ENCODE measurements around the gene CCNJL. TPM values are rescaled to one million over a fixed set of nuclear protein-coding genes. Genes with fewer than 3 reads are reported as not detected.

The CCNJL gene
- total RNA-seq, 2 donors from 2014 or later, result 0.26 to 0.66 TPM

GRCh38 chr5:160207061-160207460, 105.3 kb downstream of the CCNJL start:
- Histone ChIP-seq H3K27me3 (no peaks in the 10 kb centered on the region), H3K4me1 (peaks cover 11% of the 10 kb centered on the region), H3K36me3 (replicated peaks in 1 of 2; ENCODE audit: insufficient read depth in 1 of 2, low read depth in 2 of 2) (no peaks in the 10 kb centered on the region), H3K4me3 (no peak overlapping the region), H3K27ac (no peak overlapping the region), H3K9me3 (no peaks in the 10 kb centered on the region)
- no peak for ATAC-seq
- intact Hi-C loops (cut with DNase I), result no loop called here
- 77 to 83% methylated on average over 2 of the region's 2 CpGs for WGBS, 2 donors
- TF ChIP-seq CTCF (IDR thresholded peaks at IDR 0.05) (no peak), POLR2A (IDR thresholded peaks at IDR 0.05) (no peak)
- DNase-seq, result no peak

Small RNA genes within 50 kb of the gene (small RNA-seq; reads per million reads assigned to genes)
- not detected for gene AC112191.3

Other genes starting within 250 kb of the CCNJL start
- gene PWWP2A, start 193.1 kb downstream of the CCNJL start, total RNA-seq, result 10 to 100 TPM; 27.0 to 75.5 TPM
- gene FABP6, start 83.1 kb downstream of the CCNJL start, total RNA-seq, result not detected
- gene C1QTNF2, start 58.1 kb upstream of the CCNJL start, total RNA-seq, result under 1 TPM in 1 of 2 donors, not detected in 1; 0.26 TPM
- gene FAM200C, start 87.5 kb upstream of the CCNJL start, total RNA-seq, result 1 to 10 TPM; 4.6 to 6.0 TPM
- 10 to 100 TPM; 18.8 to 42.8 TPM for gene SLU7, start 106.5 kb upstream of the CCNJL start, total RNA-seq
- 1 to 10 TPM; 5.7 to 6.6 TPM for gene PTTG1, start 109.3 kb upstream of the CCNJL start, total RNA-seq

All from body of pancreas (tissue), 4 donors.